ENCODE measurements around the gene BLNK.

GRCh38 chr10:96257944-96258343 lies 13.4 kb downstream of the BLNK start:
- no peak for TF ChIP-seq CTCF (IDR thresholded peaks at IDR 0.05)
- TF ChIP-seq FOXS1 (CRISPR knock-in tag; IDR thresholded peaks at IDR 0.05): no peak
- TF ChIP-seq EP300 (IDR thresholded peaks at IDR 0.05): no peak
- no peak for TF ChIP-seq POLR2AphosphoS2 (conservative IDR thresholded peaks at IDR 0.05; ENCODE audit: low read length)
- TF ChIP-seq RFX5 (IDR thresholded peaks at IDR 0.05): no peak
- no peak for TF ChIP-seq REST (IDR thresholded peaks at IDR 0.05)
- TF ChIP-seq JUNB (IDR thresholded peaks at IDR 0.05): no peak
- TF ChIP-seq PBX3 (IDR thresholded peaks at IDR 0.05): no peak
- no peak for TF ChIP-seq CEBPB (IDR thresholded peaks at IDR 0.05)
